Naive B cell (primary cell): Measurements from ENCODE around the gene FAM199X. TPM values are rescaled to one million over a fixed set of nuclear protein-coding genes. Genes with fewer than 3 reads are reported as not detected.

ENCODE experiments used
- ATAC-seq, 2 donors: fragments of 150-1000 bp; cut with Tn5 transposase; 2 replicates each; pipeline ENCODE4 v1.10.0; 2021; ENCODE audit warnings: low read depth in 2 of 2, mild to moderate bottlenecking in 2 of 2, moderate library complexity in 2 of 2
- DNase-seq: peaks from one replicate; pipeline ENCODE4 v3.0.0; 2022
- H3K27ac Mint-ChIP-seq, 6 donors: one replicate each; pipeline ENCODE4 v1.8.0; 2020 to 2022; ENCODE audit warnings: mild to moderate bottlenecking in 6 of 6, mixed read lengths in 6 of 6, moderate library complexity in 5 of 6, inconsistent platforms in 2 of 6
- H3K27me3 Mint-ChIP-seq, 3 donors: one replicate each; pipeline ENCODE4 v1.8.0; 2021 to 2022; ENCODE audit warnings: mixed read lengths in 3 of 3, mild to moderate bottlenecking in 1 of 3
- H3K36me3 Mint-ChIP-seq, 2 donors: one replicate each; pipeline ENCODE4 v1.8.0; 2020 to 2022; ENCODE audit warnings: mixed read lengths in 2 of 2, inconsistent platforms in 1 of 2, mild to moderate bottlenecking in 1 of 2
- H3K4me1 Mint-ChIP-seq, 3 donors: one replicate each; pipeline ENCODE4 v1.8.0; 2020 to 2022; ENCODE audit warnings: mixed read lengths in 3 of 3, inconsistent platforms in 1 of 3, mild to moderate bottlenecking in 1 of 3, moderate library complexity in 1 of 3
- H3K4me3 Mint-ChIP-seq, 8 donors: one replicate each; pipeline ENCODE4 v1.8.0; 2020 to 2022; ENCODE audit warnings: mild to moderate bottlenecking in 8 of 8, mixed read lengths in 8 of 8, moderate library complexity in 8 of 8, inconsistent platforms in 2 of 8
- H3K9me3 Mint-ChIP-seq, 7 donors: one replicate each; pipeline ENCODE4 v1.8.0; 2020 to 2022; ENCODE audit warnings: mixed read lengths in 7 of 7, mild to moderate bottlenecking in 5 of 7, inconsistent platforms in 2 of 7, moderate library complexity in 1 of 7
- polyA plus RNA-seq, 6 donors: library from polyadenylated mRNA; unstranded; fragments of 300-500 nt; fragmentation: Illumina TruSeq; gene quantifications; one replicate each; pipeline ENCODE4 v1.2.3, GENCODE V29; 2021; ENCODE audit warnings: low read depth in 6 of 6

FAM199X gene
- 10 to 100 TPM in 5 of 6 donors, 1 to 10 TPM in 1; 8.5 to 14.4 (median 12.5) TPM for polyA plus RNA-seq

- DNase-seq: peak; percentile 85
- Mint-ChIP-seq H3K36me3 (peaks cover 0 to 7% of the 10 kb centered on the region in 2 donors), H3K9me3 (peaks cover 0 to 5% (median 0%) of the 10 kb centered on the region in 7 donors), H3K4me3 (peak within 1 kb of the TSS; percentile 73 to 90 (median 84)), H3K27me3 (no peaks in the 10 kb centered on the region), H3K4me1 (peaks cover 25 to 31% (median 28%) of the 10 kb centered on the region in 3 donors), H3K27ac (peak within 1 kb of the TSS; percentile 80 to 97 (median 88))
- peak; percentile 93 for ATAC-seq
Measured at GRCh38 chrX:104165894-104166734, at the start of gene FAM199X. Gene FAM199X (plus strand): TSS chrX:104166453. CDS start chrX:104166786, 333 bp downstream.

- peaks cover 0 to 12% (median 0%) of the 10 kb centered on the region in 3 donors for H3K27me3 Mint-ChIP-seq
- H3K4me3 Mint-ChIP-seq: peak overlapping the region in 1 of 8 donors; percentile 63
- peak overlapping the region in 4 of 6 donors; percentile 18 to 69 (median 36) for H3K27ac Mint-ChIP-seq
- peaks cover 32 to 40% (median 37%) of the 10 kb centered on the region in 3 donors for H3K4me1 Mint-ChIP-seq
- peaks cover 0 to 2% (median 0%) of the 10 kb centered on the region in 7 donors for H3K9me3 Mint-ChIP-seq
- H3K36me3 Mint-ChIP-seq: no peaks in the 10 kb centered on the region
- ATAC-seq (no peak), DNase-seq (no peak)
Measured at GRCh38 chrX:104117759-104118158, 48.5 kb upstream of the FAM199X start.

DNA sequence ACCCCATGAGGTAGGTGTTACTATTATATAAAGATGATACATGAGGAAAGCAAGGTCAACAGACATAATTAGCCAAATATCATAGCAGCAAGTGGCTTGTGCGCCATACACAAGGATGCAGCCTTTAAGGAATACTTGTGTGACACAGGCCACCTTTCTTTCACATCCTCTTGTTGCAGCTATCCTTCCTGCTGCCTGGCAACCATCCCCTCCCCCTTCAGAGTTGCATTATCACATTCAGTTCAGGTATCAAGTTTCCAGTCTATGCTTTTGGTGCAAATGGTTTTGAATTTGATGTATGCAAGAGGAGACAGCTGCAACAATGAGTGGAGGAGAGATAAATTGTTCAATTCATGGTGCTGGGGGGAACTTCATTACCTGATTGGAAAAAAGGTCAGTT lies 47.5 kb upstream of the FAM199X start:
- peaks cover 36 to 44% (median 39%) of the 10 kb centered on the region in 3 donors for H3K4me1 Mint-ChIP-seq
- no peak overlapping the region for H3K4me3 Mint-ChIP-seq
- H3K9me3 Mint-ChIP-seq: peaks cover 0 to 2% (median 0%) of the 10 kb centered on the region in 7 donors
- no peak for DNase-seq
- H3K36me3 Mint-ChIP-seq: no peaks in the 10 kb centered on the region
- H3K27ac Mint-ChIP-seq: peak overlapping the region in 1 of 6 donors; percentile 7
- peaks cover 0 to 12% (median 0%) of the 10 kb centered on the region in 3 donors for H3K27me3 Mint-ChIP-seq
- ATAC-seq: peak in 1 of 2 donors; percentile 37

DNA sequence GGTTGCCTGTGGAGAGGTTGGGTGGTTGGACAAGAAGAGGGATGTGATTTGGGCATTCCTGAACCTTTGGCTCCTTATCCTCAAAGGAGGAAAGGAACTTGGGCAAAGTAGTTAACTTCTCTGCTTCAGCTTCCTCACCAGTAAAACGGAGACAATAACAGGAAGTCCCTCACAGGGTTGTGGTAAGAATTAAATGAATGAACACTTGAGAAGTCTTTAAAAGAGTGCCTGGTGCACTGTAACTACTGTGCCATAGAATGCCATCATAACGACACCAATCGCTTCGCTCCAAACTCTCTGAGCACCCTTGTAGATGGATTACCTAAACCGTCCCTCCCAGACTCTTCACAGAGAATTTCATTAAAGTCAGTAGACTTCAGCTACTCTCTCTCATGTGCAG lies 43.4 kb upstream of the FAM199X start:
- Mint-ChIP-seq H3K4me1 (peaks cover 37 to 60% (median 38%) of the 10 kb centered on the region in 3 donors), H3K27ac (peak overlapping the region; percentile 71 to 97 (median 92)), H3K9me3 (peaks cover 0 to 5% (median 0%) of the 10 kb centered on the region in 7 donors), H3K4me3 (peak overlapping the region; percentile 58 to 86 (median 78)), H3K27me3 (no peaks in the 10 kb centered on the region), H3K36me3 (no peaks in the 10 kb centered on the region)
- ATAC-seq (peak; percentile 77 to 84), DNase-seq (peak; percentile 26)

DNA sequence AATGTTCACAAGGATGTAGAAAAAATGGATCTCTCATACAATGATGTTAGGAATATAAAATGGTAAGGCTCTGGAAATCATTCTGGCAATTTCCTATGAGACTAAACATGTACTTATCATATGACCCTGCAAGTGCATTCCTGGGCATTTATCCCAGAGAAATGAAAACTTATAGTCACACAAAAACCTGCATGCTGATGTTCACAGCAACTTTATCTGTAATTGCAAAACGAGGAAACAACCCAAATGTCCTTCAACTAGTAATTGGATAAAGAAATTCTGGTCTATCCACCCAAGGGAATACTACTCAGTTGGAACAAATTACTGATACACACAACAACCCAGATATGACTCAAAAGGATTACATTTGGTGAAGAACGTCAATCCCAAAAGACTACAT lies 39.4 kb upstream of the FAM199X start:
- DNase-seq (no peak), ATAC-seq (no peak)
- Mint-ChIP-seq H3K27me3 (peaks cover 0 to 7% (median 0%) of the 10 kb centered on the region in 3 donors), H3K4me1 (peaks cover 36 to 51% (median 44%) of the 10 kb centered on the region in 3 donors), H3K36me3 (peaks cover 4 to 7% of the 10 kb centered on the region in 2 donors), H3K4me3 (peak overlapping the region in 6 of 8 donors; percentile 3 to 74 (median 50)), H3K9me3 (peaks cover 0 to 5% (median 0%) of the 10 kb centered on the region in 7 donors), H3K27ac (peak overlapping the region in 4 of 6 donors; percentile 67 to 94 (median 84))

- ATAC-seq: no peak
- Mint-ChIP-seq H3K4me3 (no peak overlapping the region), H3K36me3 (peaks cover 4 to 7% of the 10 kb centered on the region in 2 donors), H3K9me3 (peaks cover 0 to 2% (median 0%) of the 10 kb centered on the region in 7 donors), H3K27me3 (peaks cover 0 to 19% (median 0%) of the 10 kb centered on the region in 3 donors), H3K27ac (peak overlapping the region in 1 of 6 donors; percentile 49), H3K4me1 (peaks cover 26 to 38% (median 28%) of the 10 kb centered on the region in 3 donors)
- DNase-seq: no peak
Measured at GRCh38 chrX:104130808-104131207, 35.4 kb upstream of the FAM199X start.

GRCh38 chrX:104134583-104135261 lies 31.5 kb upstream of the FAM199X start:
- ATAC-seq (no peak), DNase-seq (no peak)
- H3K27ac Mint-ChIP-seq: peak overlapping the region in 2 of 6 donors; percentile 11 to 72
- peak overlapping the region in 2 of 8 donors; percentile 17 to 73 for H3K4me3 Mint-ChIP-seq
- peaks cover 0 to 19% (median 0%) of the 10 kb centered on the region in 3 donors for H3K27me3 Mint-ChIP-seq
- H3K4me1 Mint-ChIP-seq: peaks cover 19 to 34% (median 26%) of the 10 kb centered on the region in 3 donors
- H3K9me3 Mint-ChIP-seq: peaks cover 0 to 2% (median 0%) of the 10 kb centered on the region in 7 donors
- peaks cover 4 to 7% of the 10 kb centered on the region in 2 donors for H3K36me3 Mint-ChIP-seq

DNA sequence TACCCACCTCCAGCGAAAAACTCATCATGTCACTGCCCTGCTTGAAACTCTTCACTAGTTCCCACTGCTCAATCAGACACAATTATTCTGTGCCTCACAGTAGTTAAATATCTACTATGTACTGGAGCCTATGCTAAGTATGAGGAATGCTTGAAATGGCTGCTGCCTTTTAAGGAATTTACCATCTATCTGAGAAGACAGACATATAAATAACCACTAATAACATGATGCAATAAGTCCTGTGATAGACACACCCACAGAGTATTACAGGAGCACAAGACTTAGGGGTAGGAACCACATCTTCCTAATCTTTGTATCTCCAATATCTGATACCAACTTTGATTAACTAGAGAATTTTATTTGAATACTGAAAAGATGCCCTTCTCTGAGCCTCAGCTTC lies 30.6 kb upstream of the FAM199X start:
- DNase-seq: no peak
- Mint-ChIP-seq H3K4me3 (peak overlapping the region in 1 of 8 donors; percentile 28), H3K27me3 (peaks cover 0 to 19% (median 0%) of the 10 kb centered on the region in 3 donors), H3K27ac (peak overlapping the region in 1 of 6 donors; percentile 5), H3K9me3 (peaks cover 0 to 2% (median 0%) of the 10 kb centered on the region in 7 donors), H3K4me1 (peaks cover 19 to 30% (median 23%) of the 10 kb centered on the region in 3 donors), H3K36me3 (peaks cover 3 to 4% of the 10 kb centered on the region in 2 donors)
- no peak for ATAC-seq

- peak; percentile 75 to 83 for ATAC-seq
- Mint-ChIP-seq H3K27me3 (peaks cover 0 to 17% (median 0%) of the 10 kb centered on the region in 3 donors), H3K4me3 (peak overlapping the region in 4 of 8 donors; percentile 5 to 41 (median 30)), H3K36me3 (peaks cover 0 to 3% of the 10 kb centered on the region in 2 donors), H3K27ac (peak overlapping the region in 1 of 6 donors; percentile 7), H3K9me3 (peaks cover 0 to 4% (median 0%) of the 10 kb centered on the region in 7 donors), H3K4me1 (peaks cover 21 to 26% (median 23%) of the 10 kb centered on the region in 3 donors)
- DNase-seq: peak; percentile 54
Measured at GRCh38 chrX:104136241-104137019, 29.8 kb upstream of the FAM199X start.

DNA sequence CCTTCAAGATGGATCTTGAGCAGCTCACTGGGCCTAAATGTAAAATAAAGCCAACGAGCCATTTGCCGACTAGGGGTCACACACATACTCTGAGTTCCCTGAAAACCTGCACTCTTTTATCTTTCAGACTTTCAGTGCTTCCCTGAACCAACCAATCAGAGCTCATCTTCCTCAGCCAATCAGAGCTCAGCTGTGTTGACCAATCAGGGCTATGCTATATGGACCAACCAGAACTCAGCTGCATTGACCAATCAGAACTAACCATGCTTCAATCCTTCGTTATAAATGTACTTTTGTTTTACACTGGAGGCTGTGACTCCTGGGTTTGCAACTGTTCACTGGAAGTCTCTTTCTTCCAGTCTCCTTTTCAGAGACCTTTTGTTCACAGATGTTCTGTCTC lies 28.8 kb upstream of the FAM199X start:
- Mint-ChIP-seq H3K4me3 (no peak overlapping the region), H3K27ac (peak overlapping the region in 1 of 6 donors; percentile 80), H3K9me3 (peaks cover 0 to 4% (median 0%) of the 10 kb centered on the region in 7 donors), H3K27me3 (peaks cover 0 to 10% (median 0%) of the 10 kb centered on the region in 3 donors), H3K36me3 (no peaks in the 10 kb centered on the region), H3K4me1 (peaks cover 23 to 30% (median 24%) of the 10 kb centered on the region in 3 donors)
- ATAC-seq: peak; percentile 30 to 40
- DNase-seq: no peak

- ATAC-seq (no peak), DNase-seq (no peak)
- Mint-ChIP-seq H3K36me3 (peaks cover 0 to 5% of the 10 kb centered on the region in 2 donors), H3K4me3 (no peak overlapping the region), H3K9me3 (peaks cover 0 to 4% (median 1%) of the 10 kb centered on the region in 7 donors), H3K4me1 (peaks cover 16 to 29% (median 25%) of the 10 kb centered on the region in 3 donors), H3K27ac (peak overlapping the region in 1 of 6 donors; percentile 21), H3K27me3 (no peaks in the 10 kb centered on the region)
Measured at GRCh38 chrX:104141087-104141760, 25.0 kb upstream of the FAM199X start.

GRCh38 chrX:104151037-104151436 lies 15.2 kb upstream of the FAM199X start:
- H3K27me3 Mint-ChIP-seq: no peaks in the 10 kb centered on the region
- H3K36me3 Mint-ChIP-seq: peaks cover under 1 to 5% of the 10 kb centered on the region in 2 donors
- no peak for DNase-seq
- no peak for ATAC-seq
- H3K4me3 Mint-ChIP-seq: no peak overlapping the region
- H3K4me1 Mint-ChIP-seq: peaks cover 4 to 20% (median 18%) of the 10 kb centered on the region in 3 donors
- peaks cover 0 to 4% (median 0%) of the 10 kb centered on the region in 7 donors for H3K9me3 Mint-ChIP-seq
- H3K27ac Mint-ChIP-seq: peak overlapping the region in 3 of 6 donors; percentile 1 to 84 (median 24)
